Vagina (tissue), 2 donors: ENCODE measurements around the gene TMEM176B. TPM values are rescaled to one million over a fixed set of nuclear protein-coding genes. Genes with fewer than 3 reads are reported as not detected.

Experiments used
- DNase-seq, 2 donors: peaks; one replicate each; pipeline ENCODE4 v3.0.0-alpha.2; 2017; ENCODE audit errors: extremely low spot score in 2 of 2
- H3K27ac ChIP-seq: fragments of 200-600 bp; sonication (generic); one replicate; pipeline ENCODE4 v1.5.1; 2019
- H3K27me3 ChIP-seq: fragments of 200-600 bp; sonication (generic); one replicate; pipeline ENCODE4 v1.5.1; 2019
- H3K36me3 ChIP-seq, 2 donors: fragments of 200-600 bp; sonication (generic); one replicate each; pipeline ENCODE4 v1.5.1; 2017 to 2019
- H3K4me1 ChIP-seq: fragments of 200-600 bp; sonication (generic); one replicate; pipeline ENCODE4 v1.5.1; 2019
- H3K4me3 ChIP-seq, 2 donors: fragments of 200-600 bp; sonication (generic); 1 replicate in 1 of 2; 2 replicates in 1 of 2; pipeline ENCODE4 v1.5.1; 2016 to 2019
- H3K9me3 ChIP-seq: fragments of 200-600 bp; sonication (generic); one replicate; pipeline ENCODE4 v1.5.1; 2019
- POLR2A ChIP-seq, 2 donors: fragments of 450-650 bp; IDR thresholded peaks; one replicate each; pipeline ENCODE4 v1.6.1; 2017; ENCODE audit warnings: antibody characterized with exemption in 2 of 2, mild to moderate bottlenecking in 2 of 2, moderate library complexity in 2 of 2
- POLR2AphosphoS5 ChIP-seq, 2 donors: sonication (generic); formaldehyde crosslinking; IDR thresholded peaks; one replicate each; pipeline ENCODE4 v1.9.0; 2017; ENCODE audit warnings: antibody characterized with exemption in 2 of 2, mild to moderate bottlenecking in 2 of 2, low read depth in 1 of 2; ENCODE audit not compliant: insufficient read depth in 1 of 2
- intact Hi-C: fragments of 100-400 bp; cut with DNase I; formaldehyde crosslinking; loops from one replicate; pipeline ENCODE4 v1.15.1; 2023
- total RNA-seq: library from RNA; depleted of rRNA; stranded (reverse); fragments of >200 nt; gene quantifications from one replicate; pipeline ENCODE4 v1.2.3, GENCODE V29; 2016
- TF ChIP-seq, protein P1 (sequence below), 3 experiments: fragments of 450-650 bp in 2 of 3; fragments of 200-600 bp in 1 of 3; sonication (generic) in 1 of 3; IDR thresholded peaks; one replicate each; pipeline ENCODE4 v1.5.1; 2017 to 2019; ENCODE audit warnings: antibody characterized with exemption in 3 of 3, mild to moderate bottlenecking in 2 of 3, moderate library complexity in 2 of 3

Gene TMEM176B
- total RNA-seq, 1 donor from 2014 or later: 60.6 TPM

- Histone ChIP-seq H3K4me1 (no peaks in the 10 kb centered on the region), H3K27ac (no peak overlapping the region), H3K9me3 (no peaks in the 10 kb centered on the region), H3K36me3 (no peaks in the 10 kb centered on the region), H3K27me3 (no peaks in the 10 kb centered on the region), H3K4me3 (no peak overlapping the region)
- intact Hi-C loops: no loop called here
- DNase-seq: peak in 1 of 2 donors; percentile 56
- TF ChIP-seq POLR2AphosphoS5 (IDR thresholded peaks at IDR 0.05; ENCODE audit: insufficient read depth in 1 of 2, low read depth in 1 of 2) (no peak), POLR2A (IDR thresholded peaks at IDR 0.05) (no peak)
- TF ChIP-seq, protein P1, sequence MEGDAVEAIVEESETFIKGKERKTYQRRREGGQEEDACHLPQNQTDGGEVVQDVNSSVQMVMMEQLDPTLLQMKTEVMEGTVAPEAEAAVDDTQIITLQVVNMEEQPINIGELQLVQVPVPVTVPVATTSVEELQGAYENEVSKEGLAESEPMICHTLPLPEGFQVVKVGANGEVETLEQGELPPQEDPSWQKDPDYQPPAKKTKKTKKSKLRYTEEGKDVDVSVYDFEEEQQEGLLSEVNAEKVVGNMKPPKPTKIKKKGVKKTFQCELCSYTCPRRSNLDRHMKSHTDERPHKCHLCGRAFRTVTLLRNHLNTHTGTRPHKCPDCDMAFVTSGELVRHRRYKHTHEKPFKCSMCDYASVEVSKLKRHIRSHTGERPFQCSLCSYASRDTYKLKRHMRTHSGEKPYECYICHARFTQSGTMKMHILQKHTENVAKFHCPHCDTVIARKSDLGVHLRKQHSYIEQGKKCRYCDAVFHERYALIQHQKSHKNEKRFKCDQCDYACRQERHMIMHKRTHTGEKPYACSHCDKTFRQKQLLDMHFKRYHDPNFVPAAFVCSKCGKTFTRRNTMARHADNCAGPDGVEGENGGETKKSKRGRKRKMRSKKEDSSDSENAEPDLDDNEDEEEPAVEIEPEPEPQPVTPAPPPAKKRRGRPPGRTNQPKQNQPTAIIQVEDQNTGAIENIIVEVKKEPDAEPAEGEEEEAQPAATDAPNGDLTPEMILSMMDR (IDR thresholded peaks at IDR 0.05): no peak
Observed at GRCh38 chr7:150838965-150839650, 38.9 kb upstream of the TMEM176B start.

- Histone ChIP-seq H3K4me1 (no peaks in the 10 kb centered on the region), H3K36me3 (no peaks in the 10 kb centered on the region), H3K27ac (no peak overlapping the region), H3K9me3 (no peaks in the 10 kb centered on the region), H3K27me3 (no peaks in the 10 kb centered on the region), H3K4me3 (no peak overlapping the region)
- TF ChIP-seq POLR2AphosphoS5 (IDR thresholded peaks at IDR 0.05; ENCODE audit: insufficient read depth in 1 of 2, low read depth in 1 of 2) (no peak), POLR2A (IDR thresholded peaks at IDR 0.05) (no peak)
- TF ChIP-seq, protein P1 (IDR thresholded peaks at IDR 0.05): no peak
- intact Hi-C loops: no loop called here
- DNase-seq: no peak
Observed at GRCh38 chr7:150835702-150836280, 35.6 kb upstream of the TMEM176B start.

DNA sequence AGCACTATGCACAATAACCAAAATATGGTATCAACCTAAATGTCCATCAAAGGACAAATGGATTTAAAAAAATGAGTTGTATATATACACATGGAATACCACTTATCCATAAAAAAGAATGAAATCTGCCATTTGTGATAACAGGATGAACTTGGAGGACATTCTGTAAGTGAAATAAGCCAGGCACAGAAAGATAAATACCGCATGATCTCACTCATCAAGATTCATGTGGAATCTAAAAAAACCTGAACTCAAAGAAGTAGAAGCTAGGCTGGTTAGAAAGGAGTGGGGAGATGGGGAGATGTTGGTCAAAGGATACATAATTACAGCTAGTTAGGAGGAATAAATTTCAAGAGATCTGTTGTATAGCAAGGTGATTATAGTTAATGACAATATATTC lies 34.9 kb upstream of the TMEM176B start:
- H3K4me1 ChIP-seq: no peaks in the 10 kb centered on the region
- intact Hi-C loops: no loop called here
- no peaks in the 10 kb centered on the region for H3K9me3 ChIP-seq
- H3K27ac ChIP-seq: no peak overlapping the region
- H3K36me3 ChIP-seq: no peaks in the 10 kb centered on the region
- no peak for TF ChIP-seq POLR2AphosphoS5 (IDR thresholded peaks at IDR 0.05; ENCODE audit: insufficient read depth in 1 of 2, low read depth in 1 of 2)
- no peak for TF ChIP-seq POLR2A (IDR thresholded peaks at IDR 0.05)
- TF ChIP-seq, protein P1 (IDR thresholded peaks at IDR 0.05): no peak
- no peaks in the 10 kb centered on the region for H3K27me3 ChIP-seq
- H3K4me3 ChIP-seq: no peak overlapping the region
- DNase-seq: no peak

DNA sequence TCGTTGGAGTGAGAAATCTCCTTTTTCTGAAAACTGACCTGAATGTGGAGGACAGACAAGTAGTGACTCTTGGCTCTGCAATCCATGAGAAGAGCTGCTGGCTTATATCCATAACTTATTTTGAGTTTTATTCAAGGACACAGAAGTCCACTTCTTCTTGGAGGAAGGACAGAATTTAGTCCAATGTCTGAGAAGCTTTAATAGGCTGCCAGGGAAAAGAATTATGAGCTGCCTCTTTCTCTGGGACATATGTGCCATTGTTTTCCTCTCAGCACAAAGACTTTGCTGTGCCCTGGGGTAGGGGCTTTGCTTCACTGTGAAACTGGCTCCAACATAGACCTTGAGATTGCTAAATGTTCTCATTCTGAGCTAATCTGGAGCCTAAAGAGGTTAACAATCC lies 31.7 kb upstream of the TMEM176B start:
- H3K27me3 ChIP-seq: no peaks in the 10 kb centered on the region
- no peaks in the 10 kb centered on the region for H3K4me1 ChIP-seq
- no peaks in the 10 kb centered on the region for H3K9me3 ChIP-seq
- H3K4me3 ChIP-seq: no peak overlapping the region
- H3K27ac ChIP-seq: no peak overlapping the region
- intact Hi-C loops: no loop called here
- TF ChIP-seq POLR2AphosphoS5 (IDR thresholded peaks at IDR 0.05; ENCODE audit: insufficient read depth in 1 of 2, low read depth in 1 of 2) (no peak), POLR2A (IDR thresholded peaks at IDR 0.05) (no peak)
- TF ChIP-seq, protein P1 (IDR thresholded peaks at IDR 0.05): no peak
- no peak for DNase-seq
- H3K36me3 ChIP-seq: no peaks in the 10 kb centered on the region

DNA sequence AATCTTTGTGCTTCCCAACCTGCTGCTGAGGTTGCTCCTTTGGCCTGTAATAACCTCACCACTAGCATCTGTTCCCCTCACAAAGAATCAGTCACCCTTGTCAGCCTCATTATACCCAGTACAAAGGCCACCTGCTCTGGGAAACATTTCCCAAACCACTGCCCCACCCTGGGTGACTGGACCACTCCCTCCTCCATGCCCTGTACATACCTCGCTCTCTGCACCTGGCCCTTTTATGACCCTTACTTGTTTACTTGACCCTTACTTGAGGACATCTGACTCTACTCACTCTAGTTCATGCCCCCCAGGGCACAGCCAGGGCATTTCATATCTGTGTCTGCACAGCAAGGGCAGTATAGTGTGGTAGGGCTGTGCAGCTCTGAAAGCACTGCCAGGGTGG lies 30.8 kb upstream of the TMEM176B start:
- no peak for TF ChIP-seq POLR2AphosphoS5 (IDR thresholded peaks at IDR 0.05; ENCODE audit: insufficient read depth in 1 of 2, low read depth in 1 of 2)
- TF ChIP-seq POLR2A (IDR thresholded peaks at IDR 0.05): no peak
- TF ChIP-seq, protein P1 (IDR thresholded peaks at IDR 0.05): no peak
- no peak for DNase-seq
- H3K27me3 ChIP-seq: no peaks in the 10 kb centered on the region
- no peaks in the 10 kb centered on the region for H3K36me3 ChIP-seq
- H3K27ac ChIP-seq: no peak overlapping the region
- H3K9me3 ChIP-seq: no peaks in the 10 kb centered on the region
- no peaks in the 10 kb centered on the region for H3K4me1 ChIP-seq
- H3K4me3 ChIP-seq: no peak overlapping the region
- intact Hi-C loops: no loop called here
